Measurements from ENCODE around the gene DEF6.
"Not testable (repeated sequence)": the region's sequence is repeated elsewhere in the genome, so short reads cannot be mapped to it uniquely, and the experiment has no call there.

DEF6 gene

GRCh38 chr6:35280903-35281302, 16.7 kb upstream of the DEF6 start:
- no peak for DNase-seq

- no peak for DNase-seq
Observed at GRCh38 chr6:35282472-35282871, 15.1 kb upstream of the DEF6 start.

- DNase-seq: no peak
Observed at GRCh38 chr6:35283361-35283760, 14.3 kb upstream of the DEF6 start.

- DNase-seq: no peak
Observed at GRCh38 chr6:35287671-35288396, 9.8 kb upstream of the DEF6 start.

- DNase-seq: no peak
Observed at GRCh38 chr6:35288834-35289233, 8.8 kb upstream of the DEF6 start.

- DNase-seq: no peak
Observed at GRCh38 chr6:35291491-35291890, 6.1 kb upstream of the DEF6 start.

- DNase-seq: no peak
Observed at GRCh38 chr6:35292494-35292893, 5.1 kb upstream of the DEF6 start.

- no peak for DNase-seq
Observed at GRCh38 chr6:35293681-35294080, 3.9 kb upstream of the DEF6 start.

GRCh38 chr6:35294308-35294945, 3.2 kb upstream of the DEF6 start:
- no peak for DNase-seq

- no peak for DNase-seq
Observed at GRCh38 chr6:35295036-35295435, 2.6 kb upstream of the DEF6 start.

- DNase-seq: no peak
Observed at GRCh38 chr6:35295521-35296315, 1.9 kb upstream of the DEF6 start.

GRCh38 chr6:35296931-35297600, 552 bp upstream of the DEF6 start:
- peak; percentile 41 for DNase-seq

GRCh38 chr6:35298625-35299140, 1.1 kb downstream of the DEF6 start:
- DNase-seq: no peak

- DNase-seq: peak; percentile 75
Observed at GRCh38 chr6:35299674-35300073, 2.1 kb downstream of the DEF6 start.

- peak; percentile 22 for DNase-seq
Observed at GRCh38 chr6:35300848-35301247, 3.2 kb downstream of the DEF6 start.

GRCh38 chr6:35302604-35303241, 5.1 kb downstream of the DEF6 start:
- peak; percentile 72 for DNase-seq

GRCh38 chr6:35304299-35304698, 6.7 kb downstream of the DEF6 start:
- no peak for DNase-seq

GRCh38 chr6:35305117-35305516, 7.5 kb downstream of the DEF6 start:
- no peak for DNase-seq

- DNase-seq: not testable (repeated sequence)
Observed at GRCh38 chr6:35307138-35307537, 9.5 kb downstream of the DEF6 start.

- DNase-seq: not testable (repeated sequence)
Observed at GRCh38 chr6:35308543-35308942, 10.9 kb downstream of the DEF6 start.

GRCh38 chr6:35309611-35310264, 12.1 kb downstream of the DEF6 start:
- DNase-seq: no peak

GRCh38 chr6:35310265-35310831, 12.7 kb downstream of the DEF6 start:
- no peak for DNase-seq

All from GF-D8 (cell line).